Uterus (tissue), 2 donors: Measurements from ENCODE around the gene ASPDH.

Experiments
- POLR2A ChIP-seq, 2 donors: fragments of 450-650 bp; IDR thresholded peaks; one replicate each; pipeline ENCODE4 v1.6.1; 2016; ENCODE audit warnings: antibody characterized with exemption in 2 of 2, mild to moderate bottlenecking in 1 of 2, moderate library complexity in 1 of 2
- TF ChIP-seq, protein P1 (sequence below), 4 experiments: fragments of 200-600 bp in 2 of 4; fragments of 450-650 bp in 2 of 4; sonication (generic) in 2 of 4; IDR thresholded peaks; one replicate each; pipeline ENCODE4 v1.5.1; 2016 to 2019; ENCODE audit warnings: antibody characterized with exemption in 4 of 4, mild to moderate bottlenecking in 2 of 4, moderate library complexity in 1 of 4

- TF ChIP-seq, protein P1, sequence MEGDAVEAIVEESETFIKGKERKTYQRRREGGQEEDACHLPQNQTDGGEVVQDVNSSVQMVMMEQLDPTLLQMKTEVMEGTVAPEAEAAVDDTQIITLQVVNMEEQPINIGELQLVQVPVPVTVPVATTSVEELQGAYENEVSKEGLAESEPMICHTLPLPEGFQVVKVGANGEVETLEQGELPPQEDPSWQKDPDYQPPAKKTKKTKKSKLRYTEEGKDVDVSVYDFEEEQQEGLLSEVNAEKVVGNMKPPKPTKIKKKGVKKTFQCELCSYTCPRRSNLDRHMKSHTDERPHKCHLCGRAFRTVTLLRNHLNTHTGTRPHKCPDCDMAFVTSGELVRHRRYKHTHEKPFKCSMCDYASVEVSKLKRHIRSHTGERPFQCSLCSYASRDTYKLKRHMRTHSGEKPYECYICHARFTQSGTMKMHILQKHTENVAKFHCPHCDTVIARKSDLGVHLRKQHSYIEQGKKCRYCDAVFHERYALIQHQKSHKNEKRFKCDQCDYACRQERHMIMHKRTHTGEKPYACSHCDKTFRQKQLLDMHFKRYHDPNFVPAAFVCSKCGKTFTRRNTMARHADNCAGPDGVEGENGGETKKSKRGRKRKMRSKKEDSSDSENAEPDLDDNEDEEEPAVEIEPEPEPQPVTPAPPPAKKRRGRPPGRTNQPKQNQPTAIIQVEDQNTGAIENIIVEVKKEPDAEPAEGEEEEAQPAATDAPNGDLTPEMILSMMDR (IDR thresholded peaks at IDR 0.05) = no peak
- TF ChIP-seq POLR2A (IDR thresholded peaks at IDR 0.05) = no peak
Measured at GRCh38 chr19:50465000-50465399, 48.7 kb downstream of the ASPDH start.
